Mesendoderm (in vitro differentiated cells): Measurements from ENCODE around the gene RFX1.

Experiments used
- DNase-seq: peaks from one replicate; pipeline ENCODE4 v3.0.0; 2013
- H2AK5ac ChIP-seq: 2 replicates; pipeline ENCODE4 v1.6.1; 2013; ENCODE audit warnings: low read length, inconsistent platforms
- H2BK120ac ChIP-seq: 2 replicates; pipeline ENCODE4 v1.6.1; 2013; ENCODE audit warnings: low read depth, mild to moderate bottlenecking, low read length, moderate library complexity, mixed read lengths
- H2BK15ac ChIP-seq: replicated peaks from 2 replicates; pipeline ENCODE4 v1.6.1; 2013; ENCODE audit warnings: low read depth, mild to moderate bottlenecking, moderate library complexity
- H2BK5ac ChIP-seq: 2 replicates; pipeline ENCODE4 v1.6.1; 2013; ENCODE audit warnings: low read length, inconsistent platforms
- H3K18ac ChIP-seq: 2 replicates; pipeline ENCODE4 v1.6.1; 2013; ENCODE audit warnings: mild to moderate bottlenecking, low read length, mixed read lengths
- H3K23ac ChIP-seq: one replicate; pipeline ENCODE4 v1.6.1; 2013; ENCODE audit warnings: low read length
- H3K27ac ChIP-seq: 2 replicates; pipeline ENCODE4 v1.5.1; 2013; ENCODE audit warnings: low read depth, mild to moderate bottlenecking, inconsistent platforms, low read length, moderate library complexity
- H3K27me3 ChIP-seq: 2 replicates; pipeline ENCODE4 v1.6.1; 2013; ENCODE audit warnings: low read length, control low read depth, mild to moderate bottlenecking, inconsistent platforms; ENCODE audit not compliant: insufficient read depth, poor library complexity
- H3K36me3 ChIP-seq: 2 replicates; pipeline ENCODE4 v1.6.1; 2013; ENCODE audit warnings: low read length, inconsistent platforms; ENCODE audit not compliant: control insufficient read depth, insufficient read depth
- H3K4ac ChIP-seq: one replicate; pipeline ENCODE4 v1.6.1; 2013; ENCODE audit warnings: low read depth, mild to moderate bottlenecking, low read length, moderate library complexity
- H3K4me1 ChIP-seq: 2 replicates; pipeline ENCODE4 v1.6.1; 2013; ENCODE audit warnings: low read depth, low read length, inconsistent platforms; ENCODE audit not compliant: control insufficient read depth
- H3K4me2 ChIP-seq: 2 replicates; pipeline ENCODE4 v1.6.1; 2013; ENCODE audit warnings: low read length
- H3K4me3 ChIP-seq: 2 replicates; pipeline ENCODE4 v1.5.1; 2013; ENCODE audit warnings: mild to moderate bottlenecking, low read length
- H3K56ac ChIP-seq: one replicate; pipeline ENCODE4 v1.6.1; 2013; ENCODE audit warnings: low read length
- H3K79me1 ChIP-seq: 2 replicates; pipeline ENCODE4 v1.6.1; 2013; ENCODE audit warnings: low read length, inconsistent platforms
- H3K79me2 ChIP-seq: 2 replicates; pipeline ENCODE4 v1.6.1; 2013; ENCODE audit warnings: mild to moderate bottlenecking, low read length; ENCODE audit not compliant: control insufficient read depth, insufficient read depth
- H3K9ac ChIP-seq: 2 replicates; pipeline ENCODE4 v1.6.1; 2013; ENCODE audit warnings: low read length, inconsistent platforms
- H4K5ac ChIP-seq: one replicate; pipeline ENCODE4 v1.6.1; 2013; ENCODE audit warnings: low read length
- H4K8ac ChIP-seq: one replicate; pipeline ENCODE4 v1.6.1; 2013; ENCODE audit warnings: low read depth, mild to moderate bottlenecking, control low read depth, low read length, moderate library complexity
- WGBS: extraction: QIAGEN DNeasy Blood & Tissue Kit; methylation state at CpG from one replicate; pipeline ENCODE4 v1.1.7; 2013; ENCODE audit warnings: low lambda C conversion rate, missing lambda C conversion rate; ENCODE audit not compliant: insufficient coverage; ENCODE audit errors: extremely low coverage; 5-methylcytosine and 5-hydroxymethylcytosine counted together

Gene RFX1

GRCh38 chr19:13997631-13997962 lies 8.5 kb downstream of the RFX1 start:
- H3K23ac ChIP-seq = no peak overlapping the region

DNA sequence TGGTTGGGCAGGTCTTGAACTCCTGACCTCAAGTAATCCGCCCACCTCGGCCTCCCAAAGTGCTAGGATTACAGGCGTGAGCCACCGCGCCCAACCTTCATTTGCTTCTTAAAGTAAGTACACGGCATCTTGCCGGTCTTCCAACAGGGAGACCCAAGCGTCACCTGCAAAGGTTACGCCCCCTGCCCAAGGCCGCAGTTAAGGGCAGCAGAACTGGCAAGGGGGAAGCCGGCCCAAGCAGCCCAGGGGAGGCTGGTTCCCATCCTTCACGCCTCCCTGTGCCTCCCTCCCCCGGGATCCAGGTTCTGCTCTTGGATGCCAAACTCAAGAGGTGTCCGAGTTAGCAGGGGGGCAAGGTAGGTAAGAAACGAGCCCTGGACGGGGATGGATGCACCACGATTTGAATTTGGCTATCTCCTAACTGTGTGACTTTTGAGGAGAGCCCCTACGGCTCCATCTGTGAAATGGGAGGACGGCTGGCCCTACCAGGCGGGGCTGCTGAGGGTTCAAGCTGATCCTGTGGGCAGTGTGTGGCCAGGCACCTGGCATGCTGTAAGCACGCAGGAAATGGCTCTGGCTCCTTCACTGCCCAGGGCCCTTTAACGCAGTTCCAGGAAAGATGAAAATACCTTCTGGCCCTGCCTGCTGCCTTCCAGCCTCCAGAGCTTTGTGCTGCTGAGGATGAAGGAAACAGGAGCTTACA lies 9.0 kb downstream of the RFX1 start:
- Histone ChIP-seq H3K79me1 (peaks cover 8% of the 10 kb centered on the region), H3K27me3 (no peaks in the 10 kb centered on the region), H2BK15ac (no peak overlapping the region), H3K4me2 (no peak overlapping the region), H3K9ac (no peak overlapping the region), H3K36me3 (no peaks in the 10 kb centered on the region), H3K56ac (no peak overlapping the region), H3K18ac (no peak overlapping the region), H3K4me1 (no peaks in the 10 kb centered on the region), H4K8ac (no peak overlapping the region), H3K4ac (no peak overlapping the region), H3K4me3 (no peak overlapping the region), H2BK5ac (no peak overlapping the region), H4K5ac (no peak overlapping the region), H3K79me2 (peaks cover 2% of the 10 kb centered on the region), H2BK120ac (no peak overlapping the region), H2AK5ac (no peak overlapping the region), H3K27ac (no peak overlapping the region), H3K23ac (no peak overlapping the region)
- no peak for DNase-seq
- no CpG with 5 or more reads among the region's 22 CpGs for WGBS

More at GRCh38 chr19:13997631-13997962, 8.5 kb downstream of the RFX1 start:
- Histone ChIP-seq H4K5ac (no peak overlapping the region), H3K36me3 (no peaks in the 10 kb centered on the region), H3K18ac (no peak overlapping the region), H3K4me2 (no peak overlapping the region), H3K27ac (no peak overlapping the region), H3K4ac (no peak overlapping the region), H3K79me1 (peaks cover 10% of the 10 kb centered on the region), H3K56ac (no peak overlapping the region), H4K8ac (no peak overlapping the region), H3K4me1 (no peaks in the 10 kb centered on the region), H3K4me3 (no peak overlapping the region), H3K27me3 (no peaks in the 10 kb centered on the region), H2BK5ac (no peak overlapping the region), H3K9ac (no peak overlapping the region), H3K79me2 (peaks cover 2% of the 10 kb centered on the region), H2AK5ac (no peak overlapping the region), H2BK120ac (no peak overlapping the region), H2BK15ac (no peak overlapping the region)
- no CpG with 5 or more reads among the region's 6 CpGs for WGBS
- DNase-seq = peak; percentile 29

- Histone ChIP-seq H3K79me1 (peaks cover 8% of the 10 kb centered on the region), H2BK15ac (no peak overlapping the region), H3K27me3 (no peaks in the 10 kb centered on the region), H4K5ac (no peak overlapping the region), H3K9ac (no peak overlapping the region), H3K4me1 (no peaks in the 10 kb centered on the region), H3K79me2 (peaks cover 2% of the 10 kb centered on the region), H3K36me3 (no peaks in the 10 kb centered on the region), H3K4me3 (no peak overlapping the region), H3K4ac (no peak overlapping the region), H2AK5ac (no peak overlapping the region), H3K23ac (no peak overlapping the region), H3K18ac (no peak overlapping the region), H3K27ac (no peak overlapping the region), H2BK120ac (no peak overlapping the region), H2BK5ac (no peak overlapping the region), H3K56ac (no peak overlapping the region), H3K4me2 (no peak overlapping the region), H4K8ac (no peak overlapping the region)
- no peak for DNase-seq
- WGBS = no CpG with 5 or more reads among the region's 14 CpGs
Measured at GRCh38 chr19:13995878-13996765, 10.0 kb downstream of the RFX1 start.

DNA sequence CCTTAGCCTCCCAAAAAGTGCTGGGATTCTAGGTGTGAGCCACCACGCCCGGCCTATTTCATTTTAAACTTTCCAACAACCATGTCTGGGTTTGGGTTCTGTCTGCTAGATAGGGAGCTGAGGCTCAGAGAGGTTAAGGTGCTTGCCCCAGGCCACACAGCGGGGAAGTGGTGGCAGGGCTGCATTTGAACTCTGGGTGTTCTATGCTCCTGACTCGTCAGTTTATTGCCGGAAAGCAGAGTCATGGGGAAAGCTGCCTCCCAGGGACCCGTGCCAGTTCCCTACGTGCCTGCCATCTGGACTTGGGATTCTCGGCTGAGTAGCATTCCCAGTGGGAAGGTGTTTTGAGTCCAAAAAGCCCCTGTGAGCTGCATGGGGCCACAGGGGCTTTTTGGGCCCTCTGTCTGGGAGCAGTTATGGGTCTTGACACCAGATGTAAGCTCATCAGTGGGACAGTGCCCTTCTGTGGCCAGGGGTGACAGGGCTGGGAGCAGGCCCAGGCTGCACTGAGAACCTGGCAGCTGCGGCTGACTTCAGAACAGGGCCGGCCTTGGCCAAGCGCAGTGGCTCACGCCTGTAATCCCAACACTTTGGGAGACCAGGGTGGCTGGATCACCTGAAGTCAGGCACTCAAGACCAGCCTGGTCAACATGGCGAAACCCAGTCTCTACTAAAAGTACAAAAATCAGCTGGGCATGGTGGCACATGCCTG lies 10.9 kb downstream of the RFX1 start:
- no peak for DNase-seq
- Histone ChIP-seq H3K79me2 (no peaks in the 10 kb centered on the region), H2BK15ac (no peak overlapping the region), H4K5ac (no peak overlapping the region), H2AK5ac (no peak overlapping the region), H3K4ac (no peak overlapping the region), H3K23ac (no peak overlapping the region), H3K18ac (no peak overlapping the region), H2BK5ac (no peak overlapping the region), H3K4me3 (no peak overlapping the region), H3K4me1 (no peaks in the 10 kb centered on the region), H3K4me2 (no peak overlapping the region), H2BK120ac (no peak overlapping the region), H3K56ac (no peak overlapping the region), H3K79me1 (peaks cover 4% of the 10 kb centered on the region), H3K9ac (no peak overlapping the region), H3K36me3 (no peaks in the 10 kb centered on the region), H3K27me3 (no peaks in the 10 kb centered on the region), H3K27ac (no peak overlapping the region), H4K8ac (no peak overlapping the region)
- WGBS = no CpG with 5 or more reads among the region's 13 CpGs

GRCh38 chr19:13993590-13994300 lies 12.4 kb downstream of the RFX1 start:
- Histone ChIP-seq H3K23ac (no peak overlapping the region), H3K56ac (no peak overlapping the region), H4K5ac (no peak overlapping the region), H3K79me1 (peaks cover 3% of the 10 kb centered on the region), H3K4me3 (no peak overlapping the region), H3K79me2 (no peaks in the 10 kb centered on the region), H3K27ac (no peak overlapping the region), H3K27me3 (no peaks in the 10 kb centered on the region), H3K4me1 (no peaks in the 10 kb centered on the region), H2BK15ac (no peak overlapping the region), H3K9ac (no peak overlapping the region), H3K4me2 (no peak overlapping the region), H4K8ac (no peak overlapping the region), H3K18ac (no peak overlapping the region), H3K4ac (no peak overlapping the region), H3K36me3 (no peaks in the 10 kb centered on the region), H2AK5ac (no peak overlapping the region), H2BK5ac (no peak overlapping the region), H2BK120ac (no peak overlapping the region)
- peak; percentile 45 for DNase-seq
- WGBS = no CpG with 5 or more reads among the region's 22 CpGs
